Prostate gland (tissue), 2 donors: ENCODE results near the gene P3H2.

Experiments used
- POLR2AphosphoS5 ChIP-seq: sonication (generic); formaldehyde crosslinking; IDR thresholded peaks from one replicate; pipeline ENCODE4 v1.6.1; 2017; ENCODE audit warnings: antibody characterized with exemption
- TF ChIP-seq, protein P1 (sequence below), 4 experiments: fragments of 200-600 bp in 2 of 4; fragments of 450-650 bp in 2 of 4; sonication (generic) in 2 of 4; IDR thresholded peaks; 1 replicate in 3 of 4; 2 replicates in 1 of 4; pipeline ENCODE4 v1.5.1; 2016 to 2019; ENCODE audit warnings: antibody characterized with exemption in 4 of 4, mild to moderate bottlenecking in 2 of 4, moderate library complexity in 2 of 4

DNA sequence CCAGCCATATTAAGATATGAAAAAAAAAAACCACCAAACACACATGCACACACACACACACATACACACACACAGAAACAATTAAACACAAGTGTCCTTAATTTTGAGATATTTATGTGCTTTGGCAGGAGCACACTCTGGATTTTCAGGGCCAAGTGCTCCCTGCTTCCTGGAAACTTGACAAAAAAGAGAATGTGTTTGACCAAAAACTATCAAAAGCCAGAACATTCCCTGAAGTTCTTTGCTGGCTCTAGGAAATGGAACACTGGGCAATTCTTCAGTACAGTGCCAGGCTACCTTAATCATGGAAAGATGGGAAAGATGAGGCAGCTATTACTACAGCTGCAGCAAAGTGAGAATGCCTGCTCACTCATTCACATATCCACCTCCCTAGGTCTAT lies 44.6 kb downstream of the P3H2 start:
- TF ChIP-seq, protein P1, sequence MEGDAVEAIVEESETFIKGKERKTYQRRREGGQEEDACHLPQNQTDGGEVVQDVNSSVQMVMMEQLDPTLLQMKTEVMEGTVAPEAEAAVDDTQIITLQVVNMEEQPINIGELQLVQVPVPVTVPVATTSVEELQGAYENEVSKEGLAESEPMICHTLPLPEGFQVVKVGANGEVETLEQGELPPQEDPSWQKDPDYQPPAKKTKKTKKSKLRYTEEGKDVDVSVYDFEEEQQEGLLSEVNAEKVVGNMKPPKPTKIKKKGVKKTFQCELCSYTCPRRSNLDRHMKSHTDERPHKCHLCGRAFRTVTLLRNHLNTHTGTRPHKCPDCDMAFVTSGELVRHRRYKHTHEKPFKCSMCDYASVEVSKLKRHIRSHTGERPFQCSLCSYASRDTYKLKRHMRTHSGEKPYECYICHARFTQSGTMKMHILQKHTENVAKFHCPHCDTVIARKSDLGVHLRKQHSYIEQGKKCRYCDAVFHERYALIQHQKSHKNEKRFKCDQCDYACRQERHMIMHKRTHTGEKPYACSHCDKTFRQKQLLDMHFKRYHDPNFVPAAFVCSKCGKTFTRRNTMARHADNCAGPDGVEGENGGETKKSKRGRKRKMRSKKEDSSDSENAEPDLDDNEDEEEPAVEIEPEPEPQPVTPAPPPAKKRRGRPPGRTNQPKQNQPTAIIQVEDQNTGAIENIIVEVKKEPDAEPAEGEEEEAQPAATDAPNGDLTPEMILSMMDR (IDR thresholded peaks at IDR 0.05) = no peak
- TF ChIP-seq POLR2AphosphoS5 = no peak
